ENCODE measurements around the gene TDRD12.
"Not testable (repeated sequence)": the region's sequence is repeated elsewhere in the genome, so short reads cannot be mapped to it uniquely, and the experiment has no call there.

TDRD12 gene

GRCh38 chr19:32842061-32842460 is 122.5 kb downstream of the TDRD12 start:
- FAIRE-seq, result no peak
- DNase-seq (ENCODE audit: insufficient read length, low spot score), result no peak
- TF ChIP-seq CTCF (IDR thresholded peaks at IDR 0.05; ENCODE audit: insufficient read depth, missing control alignments), result no peak

GRCh38 chr19:32843716-32844245 is 124.2 kb downstream of the TDRD12 start:
- no peak for TF ChIP-seq CTCF (IDR thresholded peaks at IDR 0.05; ENCODE audit: insufficient read depth, missing control alignments)
- FAIRE-seq, result no peak
- no peak for DNase-seq (ENCODE audit: insufficient read length, low spot score)

GRCh38 chr19:32848035-32848434 is 128.5 kb downstream of the TDRD12 start:
- FAIRE-seq; DNase-seq (ENCODE audit: insufficient read length, low spot score): not testable (repeated sequence)

GRCh38 chr19:32852216-32852615 is 132.6 kb downstream of the TDRD12 start:
- DNase-seq (ENCODE audit: insufficient read length, low spot score) (no peak), FAIRE-seq (no peak)
- TF ChIP-seq CTCF (IDR thresholded peaks at IDR 0.05; ENCODE audit: insufficient read depth, missing control alignments), result no peak

GRCh38 chr19:32856818-32857217 is 137.3 kb downstream of the TDRD12 start:
- not testable (repeated sequence) for DNase-seq (ENCODE audit: insufficient read length, low spot score); FAIRE-seq

GRCh38 chr19:32857584-32857983 is 138.0 kb downstream of the TDRD12 start:
- no peak for DNase-seq (ENCODE audit: insufficient read length, low spot score)
- no peak for FAIRE-seq
- TF ChIP-seq CTCF (IDR thresholded peaks at IDR 0.05; ENCODE audit: insufficient read depth, missing control alignments), result no peak

- no peak for DNase-seq (ENCODE audit: insufficient read length, low spot score)
- no peak for FAIRE-seq
- TF ChIP-seq CTCF (IDR thresholded peaks at IDR 0.05; ENCODE audit: insufficient read depth, missing control alignments), result no peak
These were observed 138.6 kb downstream of the TDRD12 start for GRCh38 chr19:32858155-32858554.

- no peak for TF ChIP-seq CTCF (IDR thresholded peaks at IDR 0.05; ENCODE audit: insufficient read depth, missing control alignments)
- no peak for FAIRE-seq
These were observed 139.0 kb downstream of the TDRD12 start for GRCh38 chr19:32858559-32858958.

More at GRCh38 chr19:32858559-32858958, 139.0 kb downstream of the TDRD12 start:
- no peak for DNase-seq (ENCODE audit: insufficient read length, low spot score)

Data from D721Med (cell line).